Adrenal gland (tissue), 5 donors: Measurements from ENCODE around the gene SELENOT.

ENCODE experiments used
- POLR2A ChIP-seq, 2 donors: fragments of 450-650 bp; IDR thresholded peaks; one replicate each; pipeline ENCODE4 v1.6.1; 2017; ENCODE audit warnings: antibody characterized with exemption in 2 of 2, mild to moderate bottlenecking in 2 of 2, moderate library complexity in 1 of 2
- TF ChIP-seq, protein P1 (sequence below), 6 experiments: fragments of 450-650 bp in 4 of 6; fragments of 200-600 bp in 2 of 6; sonication (generic) in 1 of 6; IDR thresholded peaks; 1 replicate in 5 of 6; 2 replicates in 1 of 6; pipeline versions ENCODE4 v1.5.1 to v1.8.0; 2016 to 2021; ENCODE audit warnings: antibody characterized with exemption in 6 of 6, mild to moderate bottlenecking in 2 of 6, moderate library complexity in 1 of 6
- donor health status: DM: no; HTN: no; CAD: no.

DNA sequence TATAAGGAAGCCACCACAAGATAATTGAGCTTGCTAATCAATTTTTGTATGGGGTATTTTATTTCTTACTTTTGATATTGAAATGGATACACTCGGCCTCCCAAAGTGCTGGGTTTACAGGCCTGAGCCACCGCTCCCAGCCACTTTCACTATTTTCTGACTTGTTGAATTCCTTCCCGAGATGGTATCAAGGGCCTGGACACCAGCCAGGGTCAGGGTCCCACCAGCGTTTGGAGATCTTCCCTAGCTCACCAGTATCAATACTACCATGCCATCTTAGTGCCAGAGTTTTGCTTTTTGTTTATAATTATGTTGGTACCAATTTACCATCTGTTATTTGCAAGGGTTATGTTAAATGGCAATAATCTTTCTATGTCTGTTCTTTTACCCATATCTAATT lies 5.5 kb upstream of the SELENOT start:
- TF ChIP-seq, protein P1, sequence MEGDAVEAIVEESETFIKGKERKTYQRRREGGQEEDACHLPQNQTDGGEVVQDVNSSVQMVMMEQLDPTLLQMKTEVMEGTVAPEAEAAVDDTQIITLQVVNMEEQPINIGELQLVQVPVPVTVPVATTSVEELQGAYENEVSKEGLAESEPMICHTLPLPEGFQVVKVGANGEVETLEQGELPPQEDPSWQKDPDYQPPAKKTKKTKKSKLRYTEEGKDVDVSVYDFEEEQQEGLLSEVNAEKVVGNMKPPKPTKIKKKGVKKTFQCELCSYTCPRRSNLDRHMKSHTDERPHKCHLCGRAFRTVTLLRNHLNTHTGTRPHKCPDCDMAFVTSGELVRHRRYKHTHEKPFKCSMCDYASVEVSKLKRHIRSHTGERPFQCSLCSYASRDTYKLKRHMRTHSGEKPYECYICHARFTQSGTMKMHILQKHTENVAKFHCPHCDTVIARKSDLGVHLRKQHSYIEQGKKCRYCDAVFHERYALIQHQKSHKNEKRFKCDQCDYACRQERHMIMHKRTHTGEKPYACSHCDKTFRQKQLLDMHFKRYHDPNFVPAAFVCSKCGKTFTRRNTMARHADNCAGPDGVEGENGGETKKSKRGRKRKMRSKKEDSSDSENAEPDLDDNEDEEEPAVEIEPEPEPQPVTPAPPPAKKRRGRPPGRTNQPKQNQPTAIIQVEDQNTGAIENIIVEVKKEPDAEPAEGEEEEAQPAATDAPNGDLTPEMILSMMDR (IDR thresholded peaks at IDR 0.05), result no peak
- no peak for TF ChIP-seq POLR2A (IDR thresholded peaks at IDR 0.05)
